ENCODE data around the gene SETDB1.

- TF ChIP-seq POLR2AphosphoS5 (IDR thresholded peaks at IDR 0.05) (no peak), EP300 (IDR thresholded peaks at IDR 0.05; ENCODE audit: low read depth) (no peak)
- TF ChIP-seq, protein P1, sequence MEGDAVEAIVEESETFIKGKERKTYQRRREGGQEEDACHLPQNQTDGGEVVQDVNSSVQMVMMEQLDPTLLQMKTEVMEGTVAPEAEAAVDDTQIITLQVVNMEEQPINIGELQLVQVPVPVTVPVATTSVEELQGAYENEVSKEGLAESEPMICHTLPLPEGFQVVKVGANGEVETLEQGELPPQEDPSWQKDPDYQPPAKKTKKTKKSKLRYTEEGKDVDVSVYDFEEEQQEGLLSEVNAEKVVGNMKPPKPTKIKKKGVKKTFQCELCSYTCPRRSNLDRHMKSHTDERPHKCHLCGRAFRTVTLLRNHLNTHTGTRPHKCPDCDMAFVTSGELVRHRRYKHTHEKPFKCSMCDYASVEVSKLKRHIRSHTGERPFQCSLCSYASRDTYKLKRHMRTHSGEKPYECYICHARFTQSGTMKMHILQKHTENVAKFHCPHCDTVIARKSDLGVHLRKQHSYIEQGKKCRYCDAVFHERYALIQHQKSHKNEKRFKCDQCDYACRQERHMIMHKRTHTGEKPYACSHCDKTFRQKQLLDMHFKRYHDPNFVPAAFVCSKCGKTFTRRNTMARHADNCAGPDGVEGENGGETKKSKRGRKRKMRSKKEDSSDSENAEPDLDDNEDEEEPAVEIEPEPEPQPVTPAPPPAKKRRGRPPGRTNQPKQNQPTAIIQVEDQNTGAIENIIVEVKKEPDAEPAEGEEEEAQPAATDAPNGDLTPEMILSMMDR (IDR thresholded peaks at IDR 0.05), result no peak
These were observed 71.8 kb downstream of the SETDB1 start for GRCh38 chr1:150997949-150998348.

All from transverse colon (tissue), 4 donors.